ENCODE measurements around the gene TEK.

The TEK gene

DNA sequence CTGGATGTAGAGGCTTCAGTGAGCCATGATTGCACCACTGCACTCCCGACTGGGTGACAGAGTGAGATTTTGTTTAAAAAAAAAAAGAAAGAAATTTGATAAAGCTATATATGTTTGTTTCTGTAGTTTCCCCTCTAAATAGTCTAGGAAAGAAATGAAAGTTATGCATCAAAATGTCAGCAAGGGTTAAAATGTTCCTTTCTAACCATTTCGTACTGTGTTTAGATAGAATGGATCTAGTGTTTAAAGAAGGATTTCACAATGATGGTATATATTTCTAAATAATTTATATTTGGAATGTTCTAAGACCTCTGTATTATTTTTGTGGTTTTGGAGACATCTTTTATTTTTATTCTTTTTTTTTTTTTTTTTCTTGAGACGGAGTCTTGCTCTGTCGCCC lies 22.7 kb downstream of the TEK start:
- Histone ChIP-seq H3K9ac (no peak overlapping the region), H4K20me1 (ENCODE audit: insufficient read depth) (no peaks in the 10 kb centered on the region), H3K79me2 (ENCODE audit: insufficient read depth, low read depth) (no peaks in the 10 kb centered on the region), H3K4me1 (ENCODE audit: low read depth, poor library complexity, severe bottlenecking) (no peaks in the 10 kb centered on the region), H3K4me3 (IDR thresholded peaks at IDR 0.05; ENCODE audit: insufficient read depth, low read depth, low read length) (no peak overlapping the region), H3K36me3 (ENCODE audit: insufficient read depth) (no peaks in the 10 kb centered on the region), H3K27ac (no peak overlapping the region), H3K27me3 (ENCODE audit: insufficient read depth, low read depth) (no peaks in the 10 kb centered on the region), H2AFZ (ENCODE audit: low read depth) (no peak overlapping the region), H3K4me2 (no peak overlapping the region)
- TF ChIP-seq, protein P1, sequence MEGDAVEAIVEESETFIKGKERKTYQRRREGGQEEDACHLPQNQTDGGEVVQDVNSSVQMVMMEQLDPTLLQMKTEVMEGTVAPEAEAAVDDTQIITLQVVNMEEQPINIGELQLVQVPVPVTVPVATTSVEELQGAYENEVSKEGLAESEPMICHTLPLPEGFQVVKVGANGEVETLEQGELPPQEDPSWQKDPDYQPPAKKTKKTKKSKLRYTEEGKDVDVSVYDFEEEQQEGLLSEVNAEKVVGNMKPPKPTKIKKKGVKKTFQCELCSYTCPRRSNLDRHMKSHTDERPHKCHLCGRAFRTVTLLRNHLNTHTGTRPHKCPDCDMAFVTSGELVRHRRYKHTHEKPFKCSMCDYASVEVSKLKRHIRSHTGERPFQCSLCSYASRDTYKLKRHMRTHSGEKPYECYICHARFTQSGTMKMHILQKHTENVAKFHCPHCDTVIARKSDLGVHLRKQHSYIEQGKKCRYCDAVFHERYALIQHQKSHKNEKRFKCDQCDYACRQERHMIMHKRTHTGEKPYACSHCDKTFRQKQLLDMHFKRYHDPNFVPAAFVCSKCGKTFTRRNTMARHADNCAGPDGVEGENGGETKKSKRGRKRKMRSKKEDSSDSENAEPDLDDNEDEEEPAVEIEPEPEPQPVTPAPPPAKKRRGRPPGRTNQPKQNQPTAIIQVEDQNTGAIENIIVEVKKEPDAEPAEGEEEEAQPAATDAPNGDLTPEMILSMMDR (conservative IDR thresholded peaks at IDR 0.05; ENCODE audit: low read depth, low read length): no peak

DNA sequence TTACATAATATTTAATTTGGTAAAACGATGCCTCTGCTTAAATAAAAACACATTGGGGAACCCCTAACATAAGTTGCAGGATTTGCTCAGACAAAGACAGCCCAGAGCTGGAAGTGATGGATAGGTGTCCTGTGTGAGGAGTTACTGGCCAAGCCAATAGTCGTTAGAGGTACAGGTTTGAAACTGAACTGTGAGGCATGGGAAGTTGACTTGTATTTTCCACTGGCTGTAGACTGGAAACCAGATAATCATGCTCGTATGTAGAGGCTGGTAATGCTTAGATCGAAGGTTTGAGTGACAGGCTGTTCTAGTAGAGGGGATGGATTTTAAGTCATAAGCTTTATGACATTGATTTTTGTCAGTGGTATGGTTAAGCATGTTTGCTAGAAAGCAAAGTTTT lies 24.8 kb downstream of the TEK start:
- no peaks in the 10 kb centered on the region for H4K20me1 ChIP-seq (ENCODE audit: insufficient read depth)
- no peaks in the 10 kb centered on the region for H3K79me2 ChIP-seq (ENCODE audit: insufficient read depth, low read depth)
- no peak overlapping the region for H3K4me2 ChIP-seq
- no peak overlapping the region for H3K27ac ChIP-seq
- H3K4me3 ChIP-seq (IDR thresholded peaks at IDR 0.05; ENCODE audit: insufficient read depth, low read depth, low read length): no peak overlapping the region
- no peaks in the 10 kb centered on the region for H3K4me1 ChIP-seq (ENCODE audit: low read depth, poor library complexity, severe bottlenecking)
- H3K9ac ChIP-seq: no peak overlapping the region
- H3K36me3 ChIP-seq (ENCODE audit: insufficient read depth): no peaks in the 10 kb centered on the region
- no peak overlapping the region for H2AFZ ChIP-seq (ENCODE audit: low read depth)
- no peaks in the 10 kb centered on the region for H3K27me3 ChIP-seq (ENCODE audit: insufficient read depth, low read depth)
- TF ChIP-seq, protein P1 (conservative IDR thresholded peaks at IDR 0.05; ENCODE audit: low read depth, low read length): no peak

DNA sequence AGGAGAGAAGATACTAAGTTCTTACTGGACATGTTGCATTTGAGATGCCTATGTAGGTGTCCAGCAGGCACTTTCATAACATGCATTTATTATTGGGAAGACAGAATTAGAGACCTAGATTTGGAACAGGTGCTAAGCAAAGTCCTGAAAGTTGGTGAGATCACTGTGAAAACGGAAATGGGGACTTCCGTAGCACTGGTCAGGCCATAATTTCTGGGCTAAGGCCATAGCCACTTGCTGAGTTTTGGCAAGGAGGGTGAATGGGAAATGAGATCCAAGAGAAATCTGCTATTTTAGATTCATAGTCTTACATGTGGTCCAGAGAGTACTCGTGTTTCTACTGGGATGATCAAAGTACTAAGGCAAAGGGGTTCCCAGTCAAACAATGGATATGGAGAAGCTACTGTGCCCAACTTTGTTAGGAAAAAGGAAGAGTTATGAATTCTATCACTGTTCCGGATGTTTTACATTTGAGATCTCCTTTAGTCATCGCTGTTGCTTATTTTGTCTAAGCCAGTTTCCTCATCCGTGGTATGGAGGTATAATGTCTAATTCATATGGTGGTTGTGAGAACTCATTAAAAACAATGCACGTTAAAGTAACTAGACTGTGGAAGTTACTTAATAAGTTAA lies 33.4 kb downstream of the TEK start:
- Histone ChIP-seq H3K4me1 (ENCODE audit: low read depth, poor library complexity, severe bottlenecking) (no peaks in the 10 kb centered on the region), H3K36me3 (ENCODE audit: insufficient read depth) (no peaks in the 10 kb centered on the region), H3K4me3 (IDR thresholded peaks at IDR 0.05; ENCODE audit: insufficient read depth, low read depth, low read length) (no peak overlapping the region), H3K27me3 (ENCODE audit: insufficient read depth, low read depth) (no peaks in the 10 kb centered on the region), H2AFZ (ENCODE audit: low read depth) (no peak overlapping the region), H3K79me2 (ENCODE audit: insufficient read depth, low read depth) (no peaks in the 10 kb centered on the region), H3K4me2 (no peak overlapping the region), H3K9ac (no peak overlapping the region), H3K27ac (no peak overlapping the region), H4K20me1 (ENCODE audit: insufficient read depth) (no peaks in the 10 kb centered on the region)
- TF ChIP-seq, protein P1 (conservative IDR thresholded peaks at IDR 0.05; ENCODE audit: low read depth, low read length): no peak

DNA sequence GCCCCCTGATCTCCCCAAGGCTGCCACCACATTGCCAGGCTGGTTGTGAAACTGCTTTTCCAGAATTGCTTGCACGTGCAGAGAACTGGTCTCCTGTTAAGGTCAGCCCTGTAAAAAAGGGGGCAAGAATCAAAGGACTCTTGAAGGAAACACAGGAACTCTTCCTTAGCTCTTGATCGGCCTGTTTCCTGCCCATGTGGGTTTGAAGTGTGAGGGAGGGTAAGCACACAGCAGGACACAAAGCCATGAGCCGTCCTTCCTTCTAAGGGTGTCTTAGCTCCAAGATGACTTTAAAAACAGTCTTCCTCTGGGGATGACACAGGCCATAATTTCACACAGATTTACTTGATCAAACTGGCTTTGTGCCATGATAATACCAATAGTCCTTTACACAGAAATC lies 36.1 kb downstream of the TEK start:
- Histone ChIP-seq H3K9ac (no peak overlapping the region), H3K79me2 (ENCODE audit: insufficient read depth, low read depth) (no peaks in the 10 kb centered on the region), H3K4me1 (ENCODE audit: low read depth, poor library complexity, severe bottlenecking) (no peaks in the 10 kb centered on the region), H3K4me3 (IDR thresholded peaks at IDR 0.05; ENCODE audit: insufficient read depth, low read depth, low read length) (no peak overlapping the region), H4K20me1 (ENCODE audit: insufficient read depth) (no peaks in the 10 kb centered on the region), H2AFZ (ENCODE audit: low read depth) (no peak overlapping the region), H3K27ac (no peak overlapping the region), H3K4me2 (no peak overlapping the region), H3K36me3 (ENCODE audit: insufficient read depth) (no peaks in the 10 kb centered on the region), H3K27me3 (ENCODE audit: insufficient read depth, low read depth) (no peaks in the 10 kb centered on the region)
- TF ChIP-seq, protein P1 (conservative IDR thresholded peaks at IDR 0.05; ENCODE audit: low read depth, low read length): no peak

All from KMS-11 (cell line).